Skin of body (tissue), 2 donors: Measurements from ENCODE around the gene MX1. TPM values are rescaled to one million over a fixed set of nuclear protein-coding genes. Genes with fewer than 3 reads are reported as not detected.

Source experiments
- DNase-seq: peaks from one replicate; lab custom pipeline; 2025; lab: John Stamatoyannopoulos, UW
- total RNA-seq: library from RNA; depleted of rRNA; stranded (reverse); fragments of >200 nt; gene quantifications from one replicate; pipeline ENCODE4 v1.2.3, GENCODE V29; 2014

The MX1 gene
- total RNA-seq, 1 donor from 2014 or later = 5.8 TPM

GRCh38 chr21:41489329-41489728 lies 63.3 kb downstream of the MX1 start:
- no peak for DNase-seq

- DNase-seq = no peak
Measured at GRCh38 chr21:41490330-41490729, 64.3 kb downstream of the MX1 start.

DNA sequence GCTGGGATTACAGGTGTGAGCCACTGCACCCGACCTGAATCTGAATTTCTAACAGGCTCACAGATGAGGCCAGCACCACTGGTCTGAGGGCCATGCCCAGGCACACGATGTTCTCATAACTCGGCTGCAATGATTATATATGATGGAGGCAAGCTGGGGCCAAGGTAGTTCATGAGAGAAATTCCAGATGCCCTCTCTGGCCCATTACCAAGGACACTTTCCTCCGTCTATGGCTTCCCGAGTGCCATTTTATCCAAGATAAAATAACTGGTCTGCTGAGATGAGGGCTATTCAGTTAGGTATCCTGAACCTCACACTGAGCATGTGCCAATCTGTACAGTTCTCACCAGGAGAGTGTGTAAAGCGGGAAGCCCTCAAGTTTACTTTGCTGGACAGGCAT lies 65.4 kb downstream of the MX1 start:
- DNase-seq = no peak

DNA sequence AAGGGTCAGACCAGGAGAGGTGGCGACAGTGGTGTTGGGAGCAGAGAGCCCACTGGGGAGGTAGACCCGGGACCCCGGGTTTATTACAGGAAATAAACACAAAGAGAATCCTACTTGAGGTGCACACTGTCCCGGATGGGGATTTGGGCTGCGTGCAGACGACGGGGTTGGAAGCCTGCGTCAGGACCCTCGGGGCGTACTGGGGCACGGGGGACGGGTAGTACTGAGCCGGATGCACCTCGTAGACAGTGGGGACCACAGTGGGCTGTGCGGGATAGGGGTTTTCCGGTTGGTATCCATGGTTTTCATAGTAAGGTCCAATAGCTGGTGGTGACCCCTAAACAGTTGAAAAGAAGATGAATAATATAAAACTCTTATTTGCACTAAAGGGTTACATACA lies 68.2 kb downstream of the MX1 start:
- DNase-seq = no peak

DNA sequence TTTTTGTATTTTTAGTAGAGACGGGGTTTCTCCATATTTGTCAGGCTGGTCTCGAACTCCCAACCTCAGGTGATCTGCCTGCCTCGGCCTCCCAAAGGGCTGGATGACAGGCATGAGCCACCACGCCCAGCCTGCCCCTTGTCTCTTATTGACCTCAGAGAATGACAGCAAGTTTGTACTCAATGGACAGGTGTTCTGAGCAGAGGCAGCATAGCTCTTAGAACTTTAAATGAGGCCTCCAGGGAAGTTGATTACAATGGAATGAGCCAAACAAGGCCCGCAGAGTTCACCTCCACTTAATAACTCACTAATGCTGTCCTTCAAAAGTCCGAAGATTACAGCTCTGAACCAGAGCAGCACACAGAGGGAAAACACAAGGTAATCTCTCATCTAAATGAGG lies 71.0 kb downstream of the MX1 start:
- DNase-seq = no peak

DNA sequence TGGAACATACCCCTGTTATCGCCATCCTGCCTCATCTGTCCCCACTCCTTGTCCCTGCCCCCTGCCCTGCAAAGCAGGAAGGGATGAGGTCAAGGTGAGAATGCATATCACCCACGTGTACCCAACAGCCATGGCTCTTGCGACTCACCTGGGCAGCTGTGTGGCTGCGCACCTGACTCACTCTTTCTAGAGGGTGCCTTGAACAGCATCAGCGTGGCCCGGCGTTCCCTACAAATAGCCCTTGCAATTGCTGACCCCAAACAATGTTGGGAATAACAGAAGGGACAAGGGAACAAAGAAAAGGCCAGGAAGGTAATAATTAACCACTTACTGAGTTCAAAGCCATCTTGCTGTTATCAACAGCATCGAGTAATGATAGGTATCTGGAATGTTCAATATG lies 71.7 kb downstream of the MX1 start:
- no peak for DNase-seq

DNA sequence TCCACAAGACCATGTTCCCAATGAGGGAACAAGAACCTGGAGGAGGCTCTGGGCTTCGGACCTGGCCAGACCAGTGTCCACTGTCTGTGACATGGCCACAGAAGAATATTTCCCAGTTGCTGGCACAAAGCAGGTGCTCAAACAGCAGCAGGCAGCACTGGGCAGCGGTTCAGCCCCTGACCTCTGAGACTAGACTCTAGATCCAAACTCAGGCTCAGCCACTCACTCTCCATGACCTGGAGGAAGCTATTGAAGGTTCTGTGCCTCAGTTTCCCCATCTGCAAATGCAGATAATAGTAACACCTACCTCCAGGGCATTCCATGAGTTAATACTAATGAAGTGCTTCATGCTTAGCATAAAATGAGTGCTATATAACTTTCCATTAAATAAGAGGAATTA lies 73.9 kb downstream of the MX1 start:
- no peak for DNase-seq

- no peak for DNase-seq
Measured at GRCh38 chr21:41500363-41500762, 74.3 kb downstream of the MX1 start.

GRCh38 chr21:41500931-41501381 lies 74.9 kb downstream of the MX1 start:
- no peak for DNase-seq

DNA sequence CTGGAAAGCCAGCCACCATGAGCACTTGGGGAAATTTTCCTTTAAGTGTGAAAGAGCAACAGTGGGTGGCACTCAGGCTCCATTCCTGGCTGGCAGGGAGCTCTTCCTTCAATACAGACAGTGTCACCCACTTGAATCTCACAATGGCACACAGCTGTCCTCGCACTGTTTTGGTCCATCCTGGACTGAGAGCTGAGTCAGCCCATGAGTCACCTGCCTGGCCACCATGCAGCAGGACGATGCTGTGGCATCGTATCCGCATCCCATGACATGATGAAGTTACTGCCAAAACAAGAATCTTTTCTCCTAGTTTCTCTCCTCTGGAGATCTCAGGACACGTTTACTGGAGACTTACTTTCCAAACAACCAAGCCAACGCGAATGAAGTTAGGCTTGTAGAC lies 75.9 kb downstream of the MX1 start:
- DNase-seq = no peak

DNA sequence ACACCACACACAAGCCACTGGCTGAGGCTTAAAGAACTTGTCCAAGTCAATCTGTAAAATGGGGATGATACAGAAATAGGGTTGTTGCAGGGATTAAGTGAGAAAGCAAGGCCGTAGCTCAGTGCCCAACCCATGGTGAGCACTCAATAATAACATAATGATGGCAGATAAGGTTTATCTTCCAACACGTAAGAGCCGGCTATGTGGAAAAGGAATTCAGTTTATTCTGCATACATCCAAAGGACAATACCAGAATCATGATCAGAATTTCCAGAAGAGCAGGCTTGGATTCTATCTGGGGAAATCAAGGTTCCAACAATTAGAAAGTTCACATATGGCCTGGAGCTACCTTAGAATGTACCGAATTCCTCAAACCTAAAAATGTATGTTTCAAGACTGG lies 77.3 kb downstream of the MX1 start:
- no peak for DNase-seq

- no peak for DNase-seq
Measured at GRCh38 chr21:41504030-41504429, 78.0 kb downstream of the MX1 start.

DNA sequence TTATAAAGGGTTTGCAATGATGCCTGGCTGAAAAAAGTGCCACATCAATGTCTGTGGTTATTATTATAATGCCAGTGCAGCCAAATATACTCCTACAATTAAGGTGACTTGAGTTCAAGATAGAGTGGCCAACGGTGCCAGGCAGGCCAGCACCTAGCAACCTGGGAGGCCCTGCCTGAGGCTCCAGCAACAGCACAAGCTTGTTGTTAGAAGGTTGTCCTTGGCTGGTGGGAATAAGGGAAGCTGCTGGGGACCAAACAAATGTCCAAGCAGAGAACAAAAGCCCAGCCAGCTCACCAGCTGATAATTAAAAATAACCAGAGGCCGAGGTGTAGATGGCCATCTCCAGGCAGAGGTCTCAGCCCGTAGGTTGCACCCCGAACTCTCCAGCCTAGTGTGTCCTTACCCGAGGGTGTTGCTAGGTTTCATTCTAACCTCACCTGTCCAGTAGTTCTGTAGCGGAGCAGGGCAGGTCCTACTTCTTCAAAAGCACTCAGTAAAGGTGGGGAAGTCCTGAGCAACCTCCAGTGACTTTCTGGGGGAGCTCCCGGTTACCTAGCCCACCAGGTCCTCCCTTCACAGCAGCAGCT lies 80.1 kb downstream of the MX1 start:
- no peak for DNase-seq

DNA sequence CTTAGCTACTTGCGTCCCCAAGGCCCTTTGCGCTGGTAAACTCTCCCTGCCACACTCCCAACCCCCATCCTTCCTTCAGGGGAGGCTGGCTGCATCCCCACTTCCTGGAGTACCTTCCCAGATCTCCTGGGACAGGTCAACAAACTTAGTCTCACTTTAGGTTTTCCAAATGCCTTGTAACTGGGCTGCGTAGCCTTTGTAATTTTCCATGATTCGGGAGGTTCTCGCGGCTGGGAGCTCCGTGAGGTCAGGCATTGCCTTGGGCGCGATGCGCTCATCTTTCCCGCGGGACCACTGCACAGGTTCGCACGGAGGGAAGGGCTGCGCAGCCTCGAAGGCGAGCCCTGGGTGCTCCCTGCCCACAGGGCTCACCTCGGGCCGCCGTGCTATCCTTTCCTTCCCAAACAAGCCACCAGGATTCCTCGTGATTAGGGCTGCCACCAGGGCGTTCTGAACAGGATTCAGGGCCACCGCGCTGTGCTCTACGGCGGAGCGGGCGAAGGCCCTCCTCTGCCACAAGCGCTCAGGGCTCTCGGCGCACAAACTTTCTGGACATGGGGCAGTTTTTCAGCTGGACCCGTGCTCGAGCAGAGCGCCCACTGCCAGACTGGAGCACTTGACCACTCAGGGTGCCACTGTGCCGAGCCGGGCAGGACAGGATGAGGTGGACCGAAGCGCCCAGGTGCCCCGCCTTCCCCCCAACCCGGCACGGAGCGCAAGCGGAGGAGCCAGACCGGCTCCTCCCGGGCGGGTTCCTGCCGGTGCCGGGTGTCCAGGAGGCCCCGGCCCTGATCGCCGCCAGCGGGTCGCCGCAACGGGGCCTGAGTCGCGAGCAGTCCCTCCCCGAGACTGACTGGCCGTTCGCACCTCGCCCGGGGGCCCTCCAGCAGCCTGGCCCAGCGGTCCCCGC lies 80.8 kb downstream of the MX1 start:
- DNase-seq = no peak

- DNase-seq = no peak
Measured at GRCh38 chr21:41507521-41508414, 81.7 kb downstream of the MX1 start, which contains the start of gene TMPRSS2. Gene TMPRSS2, minus strand, starts transcription at chr21:41508158. Its CDS starts 10,025 bp downstream, at chr21:41498133.

DNA sequence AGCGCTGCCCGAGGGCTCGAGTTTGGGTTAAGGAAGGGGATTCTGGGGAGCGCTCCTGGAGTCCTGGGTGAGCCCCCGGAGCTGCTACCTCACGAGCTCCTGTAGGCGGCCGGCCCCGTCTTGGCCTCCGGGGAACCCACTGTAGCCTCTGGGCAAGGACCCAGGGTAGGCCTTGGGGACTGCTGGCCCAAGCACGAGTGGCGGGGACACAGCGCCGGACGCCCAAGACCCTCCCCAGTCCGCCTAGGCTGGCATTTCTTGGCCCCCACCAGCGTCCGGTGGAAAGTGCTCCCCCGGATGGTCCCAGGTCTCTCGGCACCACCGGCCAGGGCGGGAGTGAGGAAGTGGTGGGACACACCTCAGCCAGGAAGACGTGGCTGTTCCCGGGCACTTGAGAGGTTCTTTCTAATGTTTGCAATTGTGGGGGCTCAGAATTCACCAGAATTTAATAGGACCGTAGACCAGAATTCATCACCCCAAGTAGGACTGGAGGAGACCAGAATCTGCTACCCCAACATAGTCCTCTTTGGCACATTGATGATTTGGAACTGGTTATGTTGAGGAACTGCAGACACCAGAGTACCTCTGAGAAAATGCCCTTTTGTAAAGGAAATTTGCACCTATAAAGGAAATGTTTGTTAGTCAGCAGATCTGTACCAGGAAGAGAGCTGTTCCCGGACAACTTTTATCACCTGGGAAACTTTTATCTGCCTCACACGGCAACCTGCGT lies 82.5 kb downstream of the MX1 start:
- no peak for DNase-seq

Other genes with a start within 250 kb of the MX1 start
- gene FAM3B, start 109.4 kb upstream of the MX1 start, total RNA-seq = 0.20 TPM
- gene MX2, start 64.2 kb upstream of the MX1 start, total RNA-seq = 4.5 TPM
- gene TMPRSS2, start 81.9 kb downstream of the MX1 start, total RNA-seq = 0.69 TPM